Fibroblast of villous mesenchyme (primary cell): ENCODE data around the gene ADCYAP1. TPM values are rescaled to one million over a fixed set of nuclear protein-coding genes. Genes with fewer than 3 reads are reported as not detected.

Experiments used
- DNase-seq: peaks from one replicate; pipeline ENCODE4 v3.0.0-alpha.2; 2010; ENCODE audit warnings: low read depth
- H3K4me3 ChIP-seq: 2 replicates; pipeline ENCODE4 v1.5.1; 2011; ENCODE audit warnings: low read depth, mild to moderate bottlenecking, low read length
- total RNA-seq: library from RNA; depleted of rRNA; stranded (reverse); fragments of >200 nt; gene quantifications from 2 replicates; pipeline ENCODE4 v1.2.3, GENCODE V29; 2012
- TF ChIP-seq, protein P1 (sequence below): IDR thresholded peaks from 2 replicates; pipeline ENCODE4 v1.5.1; 2012; ENCODE audit warnings: low read depth, mild to moderate bottlenecking, low read length; ENCODE audit not compliant: insufficient read depth

Gene ADCYAP1
- total RNA-seq, 1 donor = not detected

- H3K4me3 ChIP-seq = no peak overlapping the region
- no peak for DNase-seq
- TF ChIP-seq, protein P1, sequence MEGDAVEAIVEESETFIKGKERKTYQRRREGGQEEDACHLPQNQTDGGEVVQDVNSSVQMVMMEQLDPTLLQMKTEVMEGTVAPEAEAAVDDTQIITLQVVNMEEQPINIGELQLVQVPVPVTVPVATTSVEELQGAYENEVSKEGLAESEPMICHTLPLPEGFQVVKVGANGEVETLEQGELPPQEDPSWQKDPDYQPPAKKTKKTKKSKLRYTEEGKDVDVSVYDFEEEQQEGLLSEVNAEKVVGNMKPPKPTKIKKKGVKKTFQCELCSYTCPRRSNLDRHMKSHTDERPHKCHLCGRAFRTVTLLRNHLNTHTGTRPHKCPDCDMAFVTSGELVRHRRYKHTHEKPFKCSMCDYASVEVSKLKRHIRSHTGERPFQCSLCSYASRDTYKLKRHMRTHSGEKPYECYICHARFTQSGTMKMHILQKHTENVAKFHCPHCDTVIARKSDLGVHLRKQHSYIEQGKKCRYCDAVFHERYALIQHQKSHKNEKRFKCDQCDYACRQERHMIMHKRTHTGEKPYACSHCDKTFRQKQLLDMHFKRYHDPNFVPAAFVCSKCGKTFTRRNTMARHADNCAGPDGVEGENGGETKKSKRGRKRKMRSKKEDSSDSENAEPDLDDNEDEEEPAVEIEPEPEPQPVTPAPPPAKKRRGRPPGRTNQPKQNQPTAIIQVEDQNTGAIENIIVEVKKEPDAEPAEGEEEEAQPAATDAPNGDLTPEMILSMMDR = no peak
Observed at GRCh38 chr18:923144-923866, 18.6 kb downstream of the ADCYAP1 start.

DNA sequence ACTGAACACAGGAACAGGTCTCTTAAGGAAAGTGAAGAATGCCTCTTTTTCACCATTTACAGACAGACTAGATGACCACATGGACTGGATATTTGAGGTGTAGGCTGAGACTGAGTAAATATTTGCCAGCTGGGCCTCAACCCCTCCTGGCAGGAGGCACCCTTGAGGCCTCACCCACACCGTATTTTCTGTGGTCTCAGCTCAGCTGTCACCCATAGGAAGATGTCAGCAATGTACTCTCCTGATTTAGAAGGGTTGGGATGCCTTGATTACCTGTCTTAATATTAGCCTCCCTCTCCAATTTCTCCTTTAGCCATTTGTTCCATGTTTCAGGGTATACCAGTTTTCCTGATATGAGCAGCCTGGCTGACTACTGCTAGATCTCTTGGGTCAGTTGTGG, 20.3 kb downstream of the ADCYAP1 start:
- TF ChIP-seq, protein P1 = no peak

DNA sequence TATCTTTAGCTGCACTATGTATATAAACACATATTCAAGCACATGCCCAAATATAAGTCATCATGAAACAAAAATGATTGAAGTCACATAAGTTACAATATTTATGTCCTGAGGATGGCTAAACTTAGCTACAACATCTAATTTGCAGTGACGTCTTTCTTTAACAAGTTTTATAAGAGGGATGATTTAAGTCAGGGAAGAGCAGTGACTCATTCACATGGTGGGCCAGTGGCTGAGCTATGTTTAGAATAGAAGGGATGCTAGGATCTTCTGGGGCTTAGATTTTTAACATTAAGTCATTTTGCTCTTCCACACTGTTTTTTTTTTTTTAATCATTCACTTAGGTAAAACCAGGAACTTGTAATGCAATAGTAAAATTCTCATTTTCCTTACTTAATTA, 22.3 kb downstream of the ADCYAP1 start:
- TF ChIP-seq, protein P1 = no peak
- no peak for DNase-seq

More for the DNA sequence above, 20.3 kb downstream of the ADCYAP1 start:
- no peak overlapping the region for H3K4me3 ChIP-seq
- no peak for DNase-seq

GRCh38 chr18:933082-933481, 28.4 kb downstream of the ADCYAP1 start:
- TF ChIP-seq, protein P1 = no peak
- DNase-seq = no peak
- no peak overlapping the region for H3K4me3 ChIP-seq

More for the DNA sequence above, 22.3 kb downstream of the ADCYAP1 start:
- no peak overlapping the region for H3K4me3 ChIP-seq

DNA sequence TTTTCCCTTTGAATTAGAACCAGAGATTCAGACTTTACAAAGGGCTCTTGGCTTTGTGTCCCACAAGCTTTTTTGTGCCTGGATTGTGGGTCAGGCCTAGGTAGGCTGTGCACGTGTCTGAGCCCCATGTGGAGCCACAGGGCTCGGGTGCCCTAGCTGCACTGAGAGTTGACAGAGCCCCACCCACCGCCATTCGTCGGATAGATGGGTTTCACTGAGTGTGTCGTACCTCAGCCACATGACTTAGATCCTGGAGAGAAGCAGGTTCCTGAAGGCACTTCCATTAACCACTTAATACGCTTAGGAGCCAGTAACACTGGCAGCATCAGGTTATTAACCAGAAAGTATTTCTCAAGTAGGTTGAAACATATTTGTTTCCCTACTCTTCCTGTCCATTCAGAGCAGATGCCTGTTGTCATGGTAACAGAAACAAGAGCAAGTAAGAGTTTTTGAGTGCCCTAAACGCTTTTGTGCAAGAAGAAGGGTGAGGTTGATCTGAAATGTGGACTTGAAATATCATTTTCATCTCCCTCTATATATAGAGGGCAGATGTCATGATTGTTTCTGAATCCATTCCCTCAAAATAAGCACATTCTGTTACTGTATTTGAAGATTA, 30.0 kb downstream of the ADCYAP1 start:
- DNase-seq = no peak
- TF ChIP-seq, protein P1 = no peak
- no peak overlapping the region for H3K4me3 ChIP-seq

GRCh38 chr18:936941-937340, 32.3 kb downstream of the ADCYAP1 start:
- DNase-seq = no peak
- TF ChIP-seq, protein P1 = no peak
- no peak overlapping the region for H3K4me3 ChIP-seq
